ENCODE results near the gene KCTD19.
"Not testable (repeated sequence)": the region's sequence is repeated elsewhere in the genome, so short reads cannot be mapped to it uniquely, and the experiment has no call there.

The KCTD19 gene

DNA sequence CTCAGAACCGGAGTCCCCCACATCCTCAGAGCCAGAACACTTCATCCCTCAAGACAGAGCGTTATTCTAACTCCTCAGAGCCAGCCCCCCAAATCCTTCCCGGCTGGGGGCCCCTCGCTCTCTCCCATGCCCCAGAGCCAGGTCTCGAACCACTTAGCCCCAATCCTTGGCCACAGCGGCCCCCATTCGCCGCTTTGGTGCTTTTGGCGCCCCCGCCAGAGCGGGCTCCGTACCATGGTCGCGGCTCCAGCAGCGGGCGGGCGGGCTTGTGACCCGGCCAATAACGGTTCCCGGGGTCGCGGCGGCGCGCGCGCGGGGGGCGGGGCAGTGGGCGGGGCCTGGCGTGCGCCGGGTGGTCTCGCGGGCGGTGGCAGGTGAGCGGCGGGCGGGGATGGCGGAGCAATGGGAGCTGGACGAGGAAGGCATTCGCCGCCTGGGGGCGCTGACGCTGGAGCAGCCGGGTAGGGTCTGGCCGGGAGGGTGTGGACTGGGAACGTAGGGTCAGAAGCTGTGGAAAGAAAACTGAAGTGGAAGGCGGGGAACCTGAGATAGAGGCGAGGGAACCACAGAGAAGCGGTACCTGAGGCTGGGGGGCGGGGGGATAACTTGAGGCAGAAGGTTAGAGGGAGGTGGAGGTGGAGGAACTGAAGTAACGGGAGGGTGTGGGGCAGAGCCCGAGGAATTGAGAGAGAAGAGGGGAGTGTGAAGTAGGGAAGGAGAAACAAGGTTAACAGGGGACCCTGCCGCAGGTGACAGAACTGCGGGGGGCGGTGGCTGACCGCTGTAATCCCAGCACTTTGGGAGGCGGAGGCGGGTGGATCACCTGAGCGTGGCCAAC is at the start of gene KCTD19, which contains the start of gene LRRC36:
KCTD19 (minus strand) TSS at position 270 of the 838 bp plus-strand sequence; CDS start at position 236, 34 bp downstream.
LRRC36 (plus strand) TSS at position 344 of the 838 bp plus-strand sequence; CDS start at position 392, 48 bp downstream.
- no peak within 1 kb of the TSS for H3K27ac ChIP-seq
- TF ChIP-seq ZFX (IDR thresholded peaks at IDR 0.05): no peak
- TF ChIP-seq, protein P1, sequence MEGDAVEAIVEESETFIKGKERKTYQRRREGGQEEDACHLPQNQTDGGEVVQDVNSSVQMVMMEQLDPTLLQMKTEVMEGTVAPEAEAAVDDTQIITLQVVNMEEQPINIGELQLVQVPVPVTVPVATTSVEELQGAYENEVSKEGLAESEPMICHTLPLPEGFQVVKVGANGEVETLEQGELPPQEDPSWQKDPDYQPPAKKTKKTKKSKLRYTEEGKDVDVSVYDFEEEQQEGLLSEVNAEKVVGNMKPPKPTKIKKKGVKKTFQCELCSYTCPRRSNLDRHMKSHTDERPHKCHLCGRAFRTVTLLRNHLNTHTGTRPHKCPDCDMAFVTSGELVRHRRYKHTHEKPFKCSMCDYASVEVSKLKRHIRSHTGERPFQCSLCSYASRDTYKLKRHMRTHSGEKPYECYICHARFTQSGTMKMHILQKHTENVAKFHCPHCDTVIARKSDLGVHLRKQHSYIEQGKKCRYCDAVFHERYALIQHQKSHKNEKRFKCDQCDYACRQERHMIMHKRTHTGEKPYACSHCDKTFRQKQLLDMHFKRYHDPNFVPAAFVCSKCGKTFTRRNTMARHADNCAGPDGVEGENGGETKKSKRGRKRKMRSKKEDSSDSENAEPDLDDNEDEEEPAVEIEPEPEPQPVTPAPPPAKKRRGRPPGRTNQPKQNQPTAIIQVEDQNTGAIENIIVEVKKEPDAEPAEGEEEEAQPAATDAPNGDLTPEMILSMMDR (conservative IDR thresholded peaks at IDR 0.05): no peak

DNA sequence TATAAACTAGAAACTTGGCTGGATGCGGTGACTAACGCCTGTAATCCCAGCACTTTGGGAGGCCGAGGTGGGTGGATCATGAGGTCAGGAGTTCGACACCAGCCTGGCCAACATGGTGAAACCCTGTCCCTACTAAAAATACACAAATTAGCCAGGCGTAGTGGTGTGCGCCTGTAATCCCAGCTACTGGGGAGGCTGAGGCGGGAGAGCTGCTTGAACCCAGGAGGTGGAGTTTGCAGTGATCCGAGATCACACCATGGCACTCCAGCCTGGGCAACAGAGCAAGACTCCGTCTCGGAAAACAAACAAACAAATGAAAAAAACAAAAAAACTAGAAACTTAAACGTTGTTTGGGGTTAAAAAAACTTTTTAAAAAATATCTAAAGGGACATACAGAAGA is 49.5 kb upstream of the KCTD19 start:
- H3K27ac ChIP-seq: not testable (repeated sequence)

DNA sequence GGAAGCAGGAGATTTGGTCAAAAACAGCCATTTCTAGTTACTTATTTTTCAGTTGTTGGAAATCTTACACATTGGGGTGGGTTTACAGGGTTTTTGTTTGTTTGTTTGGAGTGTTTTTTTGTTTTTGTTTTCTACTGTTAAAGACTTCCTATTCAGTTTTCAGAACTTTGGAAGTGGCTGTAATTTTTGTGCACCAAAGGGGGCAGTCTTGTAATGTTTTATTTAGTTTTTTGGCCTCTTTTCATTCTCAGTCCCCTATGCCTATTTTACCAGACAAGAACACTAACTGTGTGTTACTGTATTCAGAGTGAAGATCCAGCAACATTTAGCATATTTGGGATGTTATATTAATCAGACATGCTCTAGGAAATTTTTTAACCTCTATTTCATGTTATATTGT is 46.1 kb upstream of the KCTD19 start:
- no peak for TF ChIP-seq ZFX (IDR thresholded peaks at IDR 0.05)
- TF ChIP-seq, protein P1 (conservative IDR thresholded peaks at IDR 0.05): peak; percentile 68
- no peak overlapping the region for H3K27ac ChIP-seq

DNA sequence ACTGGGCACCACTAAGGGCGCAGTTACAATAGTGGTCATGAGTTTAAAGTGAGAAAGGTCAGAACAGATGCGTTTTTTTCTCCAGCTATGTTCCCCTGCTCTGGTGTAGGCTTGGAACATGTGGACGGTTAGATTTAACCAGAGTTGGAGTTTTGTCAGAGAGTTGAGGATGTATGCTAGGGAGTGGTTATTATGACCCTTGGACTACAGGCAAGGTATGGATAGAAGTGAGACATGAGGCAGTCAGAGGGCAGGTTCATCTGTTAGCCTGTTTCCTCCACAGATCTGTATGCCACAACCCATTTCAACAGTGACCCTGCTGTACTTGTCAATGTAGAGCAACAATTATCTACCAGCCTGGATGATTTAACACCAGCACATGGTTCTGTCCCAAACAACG is 44.1 kb upstream of the KCTD19 start:
- TF ChIP-seq ZFX (IDR thresholded peaks at IDR 0.05): no peak
- H3K27ac ChIP-seq: no peak overlapping the region

DNA sequence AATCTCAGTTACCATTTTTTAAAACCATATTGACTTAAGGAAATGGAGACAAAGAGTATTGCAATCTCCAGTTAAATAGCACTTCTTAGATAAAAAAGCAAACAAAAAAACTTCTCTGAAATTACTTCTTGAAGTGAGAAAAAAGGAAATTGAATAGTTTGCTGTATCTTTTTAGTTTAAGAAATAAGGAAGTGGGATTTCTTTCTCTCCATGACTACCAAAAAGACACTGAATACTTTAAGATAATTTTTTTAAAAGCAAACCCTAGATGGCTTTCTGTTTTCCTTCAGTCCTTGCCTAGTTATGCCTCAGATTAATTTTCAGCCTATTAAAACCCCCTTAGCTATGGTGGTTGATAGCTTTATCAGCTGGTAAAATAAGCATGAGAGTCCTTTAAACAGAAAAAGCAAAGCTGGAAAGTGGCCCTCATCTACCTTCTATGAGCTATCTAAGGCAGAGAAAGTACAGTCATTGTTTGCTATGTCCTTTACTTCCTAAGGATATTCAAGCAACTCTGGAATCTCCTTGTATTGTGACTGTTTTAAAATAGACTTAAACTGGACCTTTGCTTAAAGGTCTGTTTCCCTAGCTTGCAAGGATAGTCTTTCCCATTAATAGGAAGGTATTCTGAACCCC is 38.2 kb upstream of the KCTD19 start:
- TF ChIP-seq, protein P1 (conservative IDR thresholded peaks at IDR 0.05): no peak
- no peak for TF ChIP-seq ZFX (IDR thresholded peaks at IDR 0.05)
- H3K27ac ChIP-seq: no peak overlapping the region

DNA sequence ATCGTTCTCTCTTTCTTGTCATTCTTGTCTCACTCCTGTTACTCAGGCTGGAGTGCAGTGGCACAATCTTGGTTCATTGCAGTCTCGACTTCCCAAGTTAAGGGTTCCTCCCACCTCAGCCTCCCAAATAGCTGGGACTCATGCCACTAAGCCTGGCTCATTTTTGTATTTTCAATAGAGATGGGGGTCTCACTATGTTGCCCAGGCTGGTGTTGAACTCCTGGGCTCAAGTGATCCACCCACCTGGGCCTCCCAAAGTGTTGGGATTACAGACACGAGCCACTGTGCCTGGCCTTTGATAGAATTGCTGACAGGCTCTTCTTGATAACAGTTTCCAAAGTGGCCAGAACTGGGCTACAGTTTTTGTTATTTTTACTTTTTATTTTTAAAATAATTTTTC is 34.5 kb upstream of the KCTD19 start:
- H3K27ac ChIP-seq: no peak overlapping the region
- TF ChIP-seq, protein P1 (conservative IDR thresholded peaks at IDR 0.05): no peak
- TF ChIP-seq ZFX (IDR thresholded peaks at IDR 0.05): no peak

DNA sequence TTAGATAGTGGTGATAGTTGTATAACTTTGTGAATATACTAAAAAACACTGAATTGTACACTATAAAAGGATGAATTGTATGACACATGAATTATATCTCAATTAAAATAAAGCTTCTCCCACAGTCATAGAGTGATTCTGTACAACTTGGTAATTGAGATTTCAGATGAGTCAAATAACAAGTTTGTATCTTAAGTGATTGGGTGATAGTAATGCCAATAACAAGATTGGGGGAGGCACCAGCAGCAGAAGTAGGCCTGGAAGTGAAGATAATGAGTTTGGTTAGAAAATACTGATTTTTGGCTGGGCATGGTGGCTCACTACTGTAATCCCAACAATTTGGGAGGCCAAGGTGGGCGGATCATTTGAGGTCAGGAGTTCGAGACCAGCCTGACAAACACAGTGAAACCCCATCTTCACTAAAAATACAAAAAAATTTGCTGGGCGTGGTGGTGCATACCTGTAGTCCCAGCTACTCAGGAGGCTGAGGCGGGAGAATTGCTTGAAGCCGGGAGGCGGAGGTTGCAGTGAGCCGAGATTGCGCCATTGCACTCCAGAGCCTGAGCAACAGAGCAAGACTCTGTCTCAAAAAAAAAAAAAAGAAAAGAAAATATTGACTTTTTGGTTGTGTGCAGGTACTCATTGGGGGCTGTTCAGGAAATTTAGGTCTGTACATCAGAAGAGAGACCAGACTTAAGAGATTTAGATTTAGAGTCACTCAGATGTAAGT is 33.2 kb upstream of the KCTD19 start:
- H3K27ac ChIP-seq: not testable (repeated sequence)

DNA sequence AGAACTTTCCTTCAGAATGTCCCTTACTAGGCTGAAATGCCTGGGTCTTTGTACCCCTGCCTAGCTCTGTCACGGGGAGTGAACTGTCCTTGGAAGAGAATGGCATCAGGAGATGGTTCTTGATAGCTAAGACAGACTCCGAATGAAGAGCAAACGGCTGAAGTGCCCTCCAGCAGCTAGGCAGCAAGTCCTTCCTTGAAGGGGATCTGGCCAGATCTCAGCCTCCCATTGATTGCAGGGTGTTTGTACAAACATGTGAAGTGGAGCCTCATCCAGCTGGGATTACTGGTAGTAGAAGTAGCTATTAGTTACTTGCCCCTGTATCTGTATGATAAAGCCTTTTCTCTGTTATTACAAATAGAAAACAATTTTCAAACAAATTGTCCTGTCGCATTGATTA is 31.0 kb upstream of the KCTD19 start:
- TF ChIP-seq, protein P1 (conservative IDR thresholded peaks at IDR 0.05): no peak
- no peak for TF ChIP-seq ZFX (IDR thresholded peaks at IDR 0.05)
- no peak overlapping the region for H3K27ac ChIP-seq
